IMR-90 (cell line): ENCODE results near the gene KATNB1. TPM values are rescaled to one million over a fixed set of nuclear protein-coding genes. Genes with fewer than 3 reads are reported as not detected.

Source experiments
- ATAC-seq: fragments of 200-7000 bp; cut with Tn5 transposase; 2 replicates; pipeline ENCODE4 v1.9.1; 2020; ENCODE audit warnings: low read depth, mild to moderate bottlenecking, moderate library complexity
- BruUV-seq: library from RNA; stranded (reverse); fragments of 400-500 nt; replicated peaks from 2 replicates; lab custom pipeline; 2021; lab: Mats Ljungman, UMichigan
- CTCF ChIA-PET: fragments of 300-600 bp; formaldehyde crosslinking; extraction: SDS; loops from one replicate; lab custom pipeline; 2021; ENCODE audit warnings: antibody characterized with exemption; lab: Yijun Ruan, JAX
- POLR2A ChIA-PET: fragments of 300-600 bp; sonication (Branson Sonifier 250); formaldehyde crosslinking; loops from one replicate; lab custom pipeline; 2022; ENCODE audit warnings: antibody characterized with exemption; ENCODE audit not compliant: unreplicated experiment; lab: Charles Lee
- DNase-seq: peaks from one replicate; pipeline ENCODE4 v3.0.0; 2013
- H2AFZ ChIP-seq: replicated peaks from 2 replicates; pipeline ENCODE3; 2013; ENCODE audit warnings: low read length, mild to moderate bottlenecking; ENCODE audit not compliant: poor library complexity
- H2AK5ac ChIP-seq: 2 replicates; pipeline ENCODE4 v1.6.1; 2013; ENCODE audit warnings: low read depth, low read length, inconsistent platforms
- H2AK9ac ChIP-seq: replicated peaks from 2 replicates; pipeline ENCODE3; 2013; ENCODE audit warnings: mild to moderate bottlenecking, low read depth, low read length, moderate library complexity; ENCODE audit not compliant: poor library complexity
- H2BK120ac ChIP-seq: 2 replicates; pipeline ENCODE4 v1.6.1; 2013; ENCODE audit warnings: low read depth, low read length, inconsistent platforms
- H2BK15ac ChIP-seq: 3 replicates; pipeline ENCODE4 v1.6.1; 2013; ENCODE audit warnings: low read depth, low read length, inconsistent platforms
- H2BK20ac ChIP-seq: 2 replicates; pipeline ENCODE4 v1.6.1; 2013; ENCODE audit warnings: low read depth, mild to moderate bottlenecking, inconsistent platforms, low read length, moderate library complexity
- H2BK5ac ChIP-seq: 2 replicates; pipeline ENCODE4 v1.6.1; 2013; ENCODE audit warnings: mild to moderate bottlenecking, low read depth, low read length, inconsistent platforms; ENCODE audit not compliant: poor library complexity, severe bottlenecking
- H3K14ac ChIP-seq: replicated peaks from 2 replicates; pipeline ENCODE4 v1.6.1; 2013; ENCODE audit warnings: low read depth, low read length, inconsistent platforms
- H3K18ac ChIP-seq: 2 replicates; pipeline ENCODE4 v1.6.1; 2013; ENCODE audit warnings: low read depth, low read length, control low read depth
- H3K23ac ChIP-seq: 2 replicates; pipeline ENCODE4 v1.6.1; 2013; ENCODE audit warnings: low read depth, low read length, inconsistent platforms
- H3K27ac ChIP-seq: 2 replicates; pipeline ENCODE4 v1.5.1; 2013; ENCODE audit warnings: mild to moderate bottlenecking, control low read depth, low read length; ENCODE audit not compliant: insufficient read depth
- H3K27me3 ChIP-seq: 2 replicates; pipeline ENCODE4 v1.6.1; 2013; ENCODE audit warnings: low read length; ENCODE audit not compliant: control insufficient read depth, insufficient read depth
- H3K36me3 ChIP-seq: 2 replicates; pipeline ENCODE4 v1.6.1; 2013; ENCODE audit warnings: low read length, mixed read lengths; ENCODE audit not compliant: control insufficient read depth, insufficient read depth
- H3K4ac ChIP-seq: 2 replicates; pipeline ENCODE4 v1.6.1; 2013; ENCODE audit warnings: low read depth, low read length, inconsistent platforms
- H3K4me1 ChIP-seq: 2 replicates; pipeline ENCODE4 v1.6.1; 2013; ENCODE audit warnings: low read length, mixed read lengths; ENCODE audit not compliant: control insufficient read depth, insufficient read depth
- H3K4me2 ChIP-seq: 2 replicates; pipeline ENCODE4 v1.6.1; 2013; ENCODE audit warnings: low read depth, mild to moderate bottlenecking, control low read depth, low read length, moderate library complexity
- H3K4me3 ChIP-seq: 2 replicates; pipeline ENCODE4 v1.5.1; 2013; ENCODE audit warnings: low read depth, mild to moderate bottlenecking, control low read depth, low read length, moderate library complexity; ENCODE audit not compliant: insufficient read depth
- H3K56ac ChIP-seq: 2 replicates; pipeline ENCODE4 v1.6.1; 2013; ENCODE audit warnings: low read length, inconsistent platforms; ENCODE audit not compliant: insufficient read depth; ENCODE audit errors: extremely low read depth
- H3K79me1 ChIP-seq, 2 experiments: 2 replicates each; pipeline ENCODE4 v1.6.1; 2013; ENCODE audit warnings: low read length in 2 of 2, inconsistent platforms in 1 of 2, low read depth in 1 of 2
- H3K9ac ChIP-seq: 2 replicates; pipeline ENCODE4 v1.6.1; 2013; ENCODE audit warnings: low read depth, low read length, control low read depth
- H3K9me1 ChIP-seq: 2 replicates; pipeline ENCODE4 v1.6.1; 2013; ENCODE audit warnings: low read length, inconsistent platforms; ENCODE audit not compliant: insufficient read depth
- H3K9me3 ChIP-seq: 2 replicates; pipeline ENCODE4 v1.6.1; 2013; ENCODE audit warnings: low read length; ENCODE audit not compliant: control insufficient read depth, insufficient read depth
- H4K20me1 ChIP-seq: 2 replicates; pipeline ENCODE4 v1.6.1; 2013; ENCODE audit warnings: low read length, inconsistent platforms; ENCODE audit not compliant: insufficient read depth
- H4K5ac ChIP-seq: 2 replicates; pipeline ENCODE4 v1.6.1; 2013; ENCODE audit warnings: mild to moderate bottlenecking, low read depth, low read length, control low read depth
- H4K8ac ChIP-seq, 2 experiments: 2 replicates each; pipeline ENCODE4 v1.6.1; 2013; ENCODE audit warnings: low read depth in 2 of 2, low read length in 2 of 2, control low read depth in 1 of 2, inconsistent platforms in 1 of 2
- H4K91ac ChIP-seq: 2 replicates; pipeline ENCODE4 v1.6.1; 2013; ENCODE audit warnings: low read depth, low read length, inconsistent platforms; ENCODE audit not compliant: insufficient read depth
- BHLHE40 ChIP-seq: fragments of 150-350 bp; IDR thresholded peaks from 2 replicates; pipeline ENCODE4 v1.6.1; 2016; ENCODE audit warnings: mild to moderate bottlenecking, low read depth, low read length
- CTCF ChIP-seq: conservative IDR thresholded peaks from 2 replicates; pipeline ENCODE4 v1.5.1; 2012; ENCODE audit warnings: mild to moderate bottlenecking, low read depth, low read length, improper control_type of control experiment
- ELK1 ChIP-seq: fragments of 150-350 bp; IDR thresholded peaks from 2 replicates; pipeline ENCODE4 v1.6.1; 2016; ENCODE audit warnings: low read depth, mild to moderate bottlenecking, low read length, moderate library complexity, borderline replicate concordance
- MAFK ChIP-seq: IDR thresholded peaks from 2 replicates; pipeline ENCODE4 v1.6.1; 2012; ENCODE audit warnings: low read depth, low read length, improper control_type of control experiment
- MAZ ChIP-seq: IDR thresholded peaks from 2 replicates; pipeline ENCODE4 v1.6.1; 2012; ENCODE audit warnings: low read depth, mild to moderate bottlenecking, low read length, improper control_type of control experiment, moderate library complexity, borderline replicate concordance
- MXI1 ChIP-seq: IDR thresholded peaks from 2 replicates; pipeline ENCODE4 v1.6.1; 2012; ENCODE audit warnings: low read depth, mild to moderate bottlenecking, low read length, moderate library complexity, borderline replicate concordance
- NFE2L2 ChIP-seq: fragments of 150-350 bp; IDR thresholded peaks from 2 replicates; pipeline ENCODE4 v1.6.1; 2016; ENCODE audit warnings: low read depth, mild to moderate bottlenecking, low read length
- RCOR1 ChIP-seq: IDR thresholded peaks from 2 replicates; pipeline ENCODE4 v1.6.1; 2012; ENCODE audit warnings: mild to moderate bottlenecking, low read length, improper control_type of control experiment; ENCODE audit not compliant: insufficient replicate concordance
- RFX5 ChIP-seq: IDR thresholded peaks from 2 replicates; pipeline ENCODE4 v1.8.0; 2012; ENCODE audit warnings: low read depth, mild to moderate bottlenecking, low read length, moderate library complexity
- WGBS, 2 experiments: methylation state at CpG; one replicate each; pipeline versions ENCODE4 v1.1.5 to v1.1.7; 2013; ENCODE audit warnings: missing lambda C conversion rate in 2 of 2; ENCODE audit not compliant: insufficient read length in 1 of 2; ENCODE audit errors: extremely low coverage in 2 of 2; 5-methylcytosine and 5-hydroxymethylcytosine counted together
- dilution Hi-C: fragments of 300-500 bp; cut with HindIII; formaldehyde crosslinking; loops from one replicate; pipeline ENCODE4 v1.14.3; 2018; ENCODE audit warnings: low sequenced_read_pairs; ENCODE audit not compliant: unreplicated experiment
- in situ Hi-C: fragments of 300-500 bp; cut with MboI; formaldehyde crosslinking; loops from 3 replicates; pipeline ENCODE4 v1.14.3; 2019; ENCODE audit warnings: low sequenced_read_pairs, inconsistent platforms, mixed read lengths
- intact Hi-C: fragments of 100-400 bp; cut with micrococcal nuclease; formaldehyde crosslinking; loops from 2 replicates; pipeline ENCODE4 v1.10.0; 2022
- polyA plus RNA-seq, 3 experiments: library from polyadenylated mRNA; depleted of rRNA; stranded (reverse); fragments of >200 nt; gene quantifications; 2 replicates each; pipeline ENCODE4 v1.2.3, GENCODE V29; 2012; ENCODE audit warnings: low replicate concordance in 1 of 3
- total RNA-seq: library from RNA; depleted of rRNA; stranded (reverse); fragments of >200 nt; gene quantifications from 2 replicates; pipeline ENCODE4 v1.2.3, GENCODE V29; 2012

Gene KATNB1
- total and polyA plus RNA-seq, 2 of the 4 experiments (the other 2 are of a cell fraction): 10.9 to 23.5 TPM

GRCh38 chr16:57755726-57756423 lies 20.3 kb downstream of the KATNB1 start (continued):
- no peak for TF ChIP-seq MAZ

- TF ChIP-seq RCOR1 (no peak), BHLHE40 (no peak), NFE2L2 (no peak), CTCF (no peak), ELK1 (no peak), MAZ (no peak), MXI1 (no peak), MAFK (no peak), RFX5 (no peak)
- Histone ChIP-seq H3K18ac (no peak overlapping the region), H3K4me3 (no peak overlapping the region), H3K56ac (no peak overlapping the region), H2AK5ac (no peak overlapping the region), H3K79me1 (no peaks in the 10 kb centered on the region), H2BK15ac (no peak overlapping the region), H4K8ac (no peak overlapping the region), H3K14ac (no peak overlapping the region), H4K91ac (no peak overlapping the region), H4K20me1 (no peaks in the 10 kb centered on the region; the same call in 1 of the 2 replicates), H4K5ac (no peak overlapping the region), H2AK9ac (no peak overlapping the region), H3K23ac (no peak overlapping the region), H3K9ac (no peak overlapping the region), H3K4ac (no peak overlapping the region), H2BK5ac (no peak overlapping the region), H3K9me3 (no peaks in the 10 kb centered on the region), H3K27me3 (no peaks in the 10 kb centered on the region), H3K4me2 (no peak overlapping the region), H3K9me1 (no peaks in the 10 kb centered on the region), H3K27ac (no peak overlapping the region), H2BK20ac (no peak overlapping the region), H2AFZ (no peak overlapping the region), H3K4me1 (0 out of 2 replicates have a peak, but pooled peaks cover 2% of the 10 kb centered on the region), H2BK120ac (no peak overlapping the region), H3K36me3 (peaks cover 52% of the 10 kb centered on the region)
- 81% methylated on average over 8 of the region's 15 CpGs; no CpG with 5 or more reads in 1 of the 2 experiments for WGBS, 2 experiments
- in situ Hi-C loops (loop anchor here (10.0 kb wide), 2 partner anchors 108 to 248 kb away; partner anchors contain the start of genes USB1 and ZNF319), intact Hi-C loops (loop anchor here (1.0 kb wide), 3 partner anchors 107 to 245 kb away; partner anchors contain the start of gene USB1), dilution Hi-C loops (no loop called here)
- ChIA-PET CTCF (interaction anchor here (1.3 to 2.3 kb wide), 2 partner anchors 21 to 107 kb away, joined by 3 to 12 read pairs; partner anchors contain the start of gene KATNB1), POLR2A (no interaction called here)
- no TSS peak for BruUV-seq
- ATAC-seq (no peak), DNase-seq (no peak)
These were observed 21.1 kb downstream of the KATNB1 start for GRCh38 chr16:57756424-57757325.
